22Rv1 (cell line): ENCODE results near the gene DNLZ.

Source experiments
- ZFX ChIP-seq: fragments of 450-650 bp; IDR thresholded peaks from 2 replicates; pipeline ENCODE4 v1.6.1; 2017; ENCODE audit warnings: antibody characterized with exemption, borderline replicate concordance
- TF ChIP-seq, protein P1 (sequence below): fragments of 450-650 bp; IDR thresholded peaks from 2 replicates; pipeline ENCODE4 v1.5.1; 2017; ENCODE audit warnings: mild to moderate bottlenecking

- TF ChIP-seq, protein P1, sequence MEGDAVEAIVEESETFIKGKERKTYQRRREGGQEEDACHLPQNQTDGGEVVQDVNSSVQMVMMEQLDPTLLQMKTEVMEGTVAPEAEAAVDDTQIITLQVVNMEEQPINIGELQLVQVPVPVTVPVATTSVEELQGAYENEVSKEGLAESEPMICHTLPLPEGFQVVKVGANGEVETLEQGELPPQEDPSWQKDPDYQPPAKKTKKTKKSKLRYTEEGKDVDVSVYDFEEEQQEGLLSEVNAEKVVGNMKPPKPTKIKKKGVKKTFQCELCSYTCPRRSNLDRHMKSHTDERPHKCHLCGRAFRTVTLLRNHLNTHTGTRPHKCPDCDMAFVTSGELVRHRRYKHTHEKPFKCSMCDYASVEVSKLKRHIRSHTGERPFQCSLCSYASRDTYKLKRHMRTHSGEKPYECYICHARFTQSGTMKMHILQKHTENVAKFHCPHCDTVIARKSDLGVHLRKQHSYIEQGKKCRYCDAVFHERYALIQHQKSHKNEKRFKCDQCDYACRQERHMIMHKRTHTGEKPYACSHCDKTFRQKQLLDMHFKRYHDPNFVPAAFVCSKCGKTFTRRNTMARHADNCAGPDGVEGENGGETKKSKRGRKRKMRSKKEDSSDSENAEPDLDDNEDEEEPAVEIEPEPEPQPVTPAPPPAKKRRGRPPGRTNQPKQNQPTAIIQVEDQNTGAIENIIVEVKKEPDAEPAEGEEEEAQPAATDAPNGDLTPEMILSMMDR, result no peak
- no peak for TF ChIP-seq ZFX
Measured at GRCh38 chr9:136372006-136372405, 8.5 kb upstream of the DNLZ start.
